ENCODE data around the gene IRF5. TPM values are rescaled to one million over a fixed set of nuclear protein-coding genes. Genes with fewer than 3 reads are reported as not detected.
"Not testable (repeated sequence)": the region's sequence is repeated elsewhere in the genome, so short reads cannot be mapped to it uniquely, and the experiment has no call there.

The IRF5 gene
- total RNA-seq, 1 donor from 2014 or later, result 1.8 TPM

GRCh38 chr7:128988372-128988771, 50.6 kb downstream of the IRF5 start:
- H3K9me3 Mint-ChIP-seq, result no peaks in the 10 kb centered on the region
- no peak for TF ChIP-seq CTCF (conservative IDR thresholded peaks at IDR 0.05)
- H3K27me3 Mint-ChIP-seq, result no peaks in the 10 kb centered on the region
- peaks cover 35% of the 10 kb centered on the region for H3K36me3 Mint-ChIP-seq
- no peak overlapping the region for H3K4me3 Mint-ChIP-seq
- DNase-seq (ENCODE audit: extremely low spot score, unreplicated experiment), result no peak
- H3K4me1 Mint-ChIP-seq (ENCODE audit: unreplicated experiment), result no peaks in the 10 kb centered on the region
- H3K27ac Mint-ChIP-seq, result no peak overlapping the region

- H3K27me3 Mint-ChIP-seq, result no peaks in the 10 kb centered on the region
- no peaks in the 10 kb centered on the region for H3K4me1 Mint-ChIP-seq (ENCODE audit: unreplicated experiment)
- no peak overlapping the region for H3K27ac Mint-ChIP-seq
- no peak overlapping the region for H3K4me3 Mint-ChIP-seq
- H3K9me3 Mint-ChIP-seq, result no peaks in the 10 kb centered on the region
- no peak for DNase-seq (ENCODE audit: extremely low spot score, unreplicated experiment)
- TF ChIP-seq CTCF (conservative IDR thresholded peaks at IDR 0.05), result no peak
- H3K36me3 Mint-ChIP-seq, result peaks cover 33% of the 10 kb centered on the region
These were observed 52.2 kb downstream of the IRF5 start for GRCh38 chr7:128989961-128990360.

- Mint-ChIP-seq H3K27ac (no peak overlapping the region), H3K4me1 (ENCODE audit: unreplicated experiment) (no peaks in the 10 kb centered on the region), H3K9me3 (no peaks in the 10 kb centered on the region), H3K27me3 (no peaks in the 10 kb centered on the region), H3K4me3 (no peak overlapping the region), H3K36me3 (peaks cover 24% of the 10 kb centered on the region)
- no peak for TF ChIP-seq CTCF (conservative IDR thresholded peaks at IDR 0.05)
- no peak for DNase-seq (ENCODE audit: extremely low spot score, unreplicated experiment)
These were observed 55.7 kb downstream of the IRF5 start for GRCh38 chr7:128993419-128993818.

- peaks cover 22% of the 10 kb centered on the region for H3K36me3 Mint-ChIP-seq
These were observed 56.8 kb downstream of the IRF5 start for GRCh38 chr7:128994560-128994959.

DNA sequence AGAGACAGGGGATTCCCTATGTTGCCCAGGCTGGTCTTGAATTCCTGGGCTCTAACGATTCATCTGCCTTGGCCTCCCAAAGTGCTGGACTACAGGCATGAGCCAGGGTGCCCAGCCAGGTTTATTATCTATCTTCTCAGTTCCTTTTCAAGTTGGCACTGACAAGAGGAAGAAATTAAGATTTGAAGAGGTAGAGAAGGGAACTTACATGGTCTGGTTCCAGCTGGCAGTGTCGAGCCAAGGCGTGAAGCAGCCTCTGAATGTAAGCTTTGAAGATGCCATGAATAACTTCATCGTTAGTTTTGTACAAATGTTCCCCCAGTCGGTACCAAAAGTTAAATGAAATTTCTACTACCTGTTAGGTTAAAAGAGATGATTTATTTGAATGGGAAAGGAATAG, 59.5 kb downstream of the IRF5 start:
- no peaks in the 10 kb centered on the region for H3K4me1 Mint-ChIP-seq (ENCODE audit: unreplicated experiment)
- TF ChIP-seq CTCF (conservative IDR thresholded peaks at IDR 0.05), result no peak
- H3K27ac Mint-ChIP-seq, result no peak overlapping the region
- H3K27me3 Mint-ChIP-seq, result no peaks in the 10 kb centered on the region
- DNase-seq (ENCODE audit: extremely low spot score, unreplicated experiment), result no peak
- H3K9me3 Mint-ChIP-seq, result no peaks in the 10 kb centered on the region
- peaks cover 37% of the 10 kb centered on the region for H3K36me3 Mint-ChIP-seq
- no peak overlapping the region for H3K4me3 Mint-ChIP-seq

More at GRCh38 chr7:128994560-128994959, 56.8 kb downstream of the IRF5 start:
- H3K4me1 Mint-ChIP-seq (ENCODE audit: unreplicated experiment); H3K27ac Mint-ChIP-seq; H3K4me3 Mint-ChIP-seq; DNase-seq (ENCODE audit: extremely low spot score, unreplicated experiment); H3K9me3 Mint-ChIP-seq; H3K27me3 Mint-ChIP-seq: not testable (repeated sequence)

Other genes starting within 250 kb of the IRF5 start
- gene CALU, start 198.6 kb upstream of the IRF5 start, total RNA-seq (ENCODE audit: low replicate concordance), result 134 and 144 TPM in 2 replicates
- gene OPN1SW, start 162.1 kb upstream of the IRF5 start, total RNA-seq (ENCODE audit: low replicate concordance), result not detected in 2 replicates
- 4.2 and 44.2 TPM in 2 replicates for gene CCDC136, start 146.0 kb upstream of the IRF5 start, total RNA-seq (ENCODE audit: low replicate concordance)
- 20.3 and 54.0 TPM in 2 replicates for gene FLNC, start 107.5 kb upstream of the IRF5 start, total RNA-seq (ENCODE audit: low replicate concordance)
- 144 and 157 TPM in 2 replicates for gene ATP6V1F, start 75.1 kb upstream of the IRF5 start, total RNA-seq (ENCODE audit: low replicate concordance)
- 1.3 and 4.2 TPM in 2 replicates for gene KCP, start 27.2 kb upstream of the IRF5 start, total RNA-seq (ENCODE audit: low replicate concordance)
- gene TNPO3, start 117.2 kb downstream of the IRF5 start, total RNA-seq (ENCODE audit: low replicate concordance), result 46.7 and 52.3 TPM in 2 replicates
- 6.3 and 13.8 TPM in 2 replicates for gene TSPAN33, start 206.8 kb downstream of the IRF5 start, total RNA-seq (ENCODE audit: low replicate concordance)

Data from type B pancreatic cell (in vitro differentiated cells).